GM23338 (cell line): Measurements from ENCODE around the gene RAB4A. TPM values are rescaled to one million over a fixed set of nuclear protein-coding genes. Genes with fewer than 3 reads are reported as not detected.

ENCODE experiments used
- ATAC-seq: fragments of 200-7000 bp; cut with Tn5 transposase; 3 replicates; pipeline ENCODE4 v1.9.1; 2020
- DNase-seq: peaks from one replicate; pipeline ENCODE4 v3.0.0-alpha.2; 2015; ENCODE audit warnings: low spot score
- H2AFZ ChIP-seq: fragments of 200-600 bp; sonication (generic); 2 replicates; pipeline ENCODE4 v1.8.0; 2016; ENCODE audit warnings: antibody characterized with exemption, mild to moderate bottlenecking, moderate library complexity
- H3F3A ChIP-seq: fragments of 200-600 bp; sonication (generic); replicated peaks from 2 replicates; pipeline ENCODE4 v1.8.0; 2017; ENCODE audit warnings: antibody characterized with exemption, mixed run types, low read depth
- H3K27ac ChIP-seq: fragments of 200-600 bp; sonication (generic); 2 replicates; pipeline ENCODE4 v1.6.1; 2016; ENCODE audit warnings: low read depth
- H3K27me3 ChIP-seq: fragments of 200-600 bp; sonication (generic); 2 replicates; pipeline ENCODE4 v1.8.0; 2016; ENCODE audit warnings: mild to moderate bottlenecking, mixed run types, moderate library complexity; ENCODE audit not compliant: insufficient read depth
- H3K36me3 ChIP-seq: fragments of 200-600 bp; sonication (generic); 2 replicates; pipeline ENCODE4 v1.8.0; 2016; ENCODE audit warnings: mild to moderate bottlenecking; ENCODE audit not compliant: insufficient read depth
- H3K4me1 ChIP-seq: fragments of 200-600 bp; sonication (generic); 2 replicates; pipeline ENCODE4 v1.8.0; 2016; ENCODE audit warnings: mild to moderate bottlenecking, moderate library complexity; ENCODE audit not compliant: insufficient read depth
- H3K4me2 ChIP-seq: fragments of 200-600 bp; sonication (generic); 2 replicates; pipeline ENCODE4 v1.7.1; 2017; ENCODE audit warnings: mixed run types
- H3K4me3 ChIP-seq: fragments of 200-600 bp; sonication (generic); 2 replicates; pipeline ENCODE4 v1.6.1; 2016; ENCODE audit warnings: mixed run types
- H3K79me2 ChIP-seq: fragments of 200-600 bp; sonication (generic); replicated peaks from 2 replicates; pipeline ENCODE4 v1.8.0; 2017; ENCODE audit warnings: mild to moderate bottlenecking; ENCODE audit not compliant: insufficient read depth
- H3K9me2 ChIP-seq: fragments of 200-600 bp; sonication (generic); 2 replicates; pipeline ENCODE4 v1.8.0; 2017; ENCODE audit not compliant: insufficient read depth
- H4K20me1 ChIP-seq: fragments of 200-600 bp; sonication (generic); replicated peaks from 2 replicates; pipeline ENCODE4 v1.8.0; 2017; ENCODE audit warnings: mild to moderate bottlenecking; ENCODE audit not compliant: insufficient read depth
- H3K27ac Mint-ChIP-seq: 2 replicates; pipeline ENCODE4 v1.8.0; 2020; ENCODE audit warnings: inconsistent platforms, mild to moderate bottlenecking, moderate library complexity, mixed read lengths
- H3K27me3 Mint-ChIP-seq: 3 replicates; pipeline ENCODE4 v1.8.0; 2022; ENCODE audit warnings: low read depth, mild to moderate bottlenecking, moderate library complexity, mixed read lengths, inconsistent platforms; ENCODE audit not compliant: insufficient read depth, poor library complexity
- H3K36me3 Mint-ChIP-seq: 3 replicates; pipeline ENCODE4 v1.8.0; 2021; ENCODE audit warnings: low read depth, mild to moderate bottlenecking, inconsistent platforms, moderate library complexity, mixed read lengths
- H3K4me1 Mint-ChIP-seq: 3 replicates; pipeline ENCODE4 v1.8.0; 2020; ENCODE audit warnings: mild to moderate bottlenecking, inconsistent platforms, mixed read lengths
- H3K4me3 Mint-ChIP-seq: 3 replicates; pipeline ENCODE4 v1.8.0; 2021; ENCODE audit warnings: moderate library complexity, mild to moderate bottlenecking, inconsistent platforms, mixed read lengths
- H3K9me3 Mint-ChIP-seq: 3 replicates; pipeline ENCODE4 v1.8.0; 2020; ENCODE audit warnings: moderate library complexity, mild to moderate bottlenecking, inconsistent platforms, mixed read lengths
- EZH2 ChIP-seq: fragments of 200-600 bp; sonication (generic); IDR thresholded peaks from one replicate; pipeline ENCODE4 v1.8.0; 2017; ENCODE audit warnings: antibody characterized with exemption, mild to moderate bottlenecking, low read depth; ENCODE audit not compliant: unreplicated experiment
- EZH2phosphoT487 ChIP-seq: fragments of 200-600 bp; sonication (generic); IDR thresholded peaks from one replicate; pipeline ENCODE4 v1.8.1; 2018; ENCODE audit warnings: antibody characterized with exemption; ENCODE audit not compliant: unreplicated experiment
- JUNB ChIP-seq: IDR thresholded peaks from one replicate; pipeline ENCODE4 v1.6.1; 2016; ENCODE audit warnings: antibody characterized with exemption; ENCODE audit not compliant: unreplicated experiment
- POLR2AphosphoS5 ChIP-seq: IDR thresholded peaks from 2 replicates; pipeline ENCODE4 v1.6.1; 2016; ENCODE audit warnings: antibody characterized with exemption, low read depth
- STAT1 ChIP-seq: IDR thresholded peaks from one replicate; pipeline ENCODE4 v1.6.1; 2016; ENCODE audit warnings: antibody characterized with exemption; ENCODE audit not compliant: unreplicated experiment
- ZNF114 ChIP-seq: fragments of 250-450 bp; sonication (Bioruptor Pico); IDR thresholded peaks from 2 replicates; pipeline ENCODE4 v1.5.0; 2020; ENCODE audit warnings: mild to moderate bottlenecking, moderate library complexity
- polyA plus RNA-seq: library from polyadenylated mRNA; unstranded; fragments of >200 nt; fragmentation: Nextera tagmentation; extraction: Ambion mirVana; gene quantifications from 2 replicates; pipeline ENCODE4 v1.2.1, GENCODE V29; 2016
- total RNA-seq: library from RNA; depleted of rRNA; stranded (reverse); fragments of >200 nt; shearing (Covaris generic); gene quantifications from 2 replicates; pipeline ENCODE4 v1.2.3, GENCODE V29; 2014
- TF ChIP-seq, protein P1 (sequence below): fragments of 250-450 bp; sonication (Bioruptor Pico); IDR thresholded peaks from 2 replicates; pipeline ENCODE4 v1.5.0; 2020; ENCODE audit warnings: mild to moderate bottlenecking, moderate library complexity
- TF ChIP-seq, protein P2 (sequence below), 2 experiments: fragments of 200-600 bp in 1 of 2; sonication (generic) in 1 of 2; conservative IDR thresholded peaks; 2 replicates each; pipeline versions ENCODE4 v1.5.1 to v1.6.1; 2016 to 2017; ENCODE audit warnings: antibody characterized with exemption in 2 of 2, low read depth in 2 of 2, mild to moderate bottlenecking in 2 of 2, moderate library complexity in 1 of 2
- TF ChIP-seq, protein P3 (sequence below): IDR thresholded peaks from 2 replicates; pipeline ENCODE4 v1.6.1; 2016; ENCODE audit warnings: antibody characterized with exemption

Gene RAB4A
- total and polyA plus RNA-seq, 2 experiments from 2014 or later, result 37.5 to 50.8 TPM

GRCh38 chr1:229258757-229259060, 12.2 kb upstream of the RAB4A start:
- H3K27ac ChIP-seq, result no peak overlapping the region; the same call in 1 of the 2 replicates
- TF ChIP-seq EZH2 (no peak), ZNF114 (no peak), STAT1 (no peak), EZH2phosphoT487 (no peak), POLR2AphosphoS5 (no peak), JUNB (no peak)
- TF ChIP-seq, protein P1, sequence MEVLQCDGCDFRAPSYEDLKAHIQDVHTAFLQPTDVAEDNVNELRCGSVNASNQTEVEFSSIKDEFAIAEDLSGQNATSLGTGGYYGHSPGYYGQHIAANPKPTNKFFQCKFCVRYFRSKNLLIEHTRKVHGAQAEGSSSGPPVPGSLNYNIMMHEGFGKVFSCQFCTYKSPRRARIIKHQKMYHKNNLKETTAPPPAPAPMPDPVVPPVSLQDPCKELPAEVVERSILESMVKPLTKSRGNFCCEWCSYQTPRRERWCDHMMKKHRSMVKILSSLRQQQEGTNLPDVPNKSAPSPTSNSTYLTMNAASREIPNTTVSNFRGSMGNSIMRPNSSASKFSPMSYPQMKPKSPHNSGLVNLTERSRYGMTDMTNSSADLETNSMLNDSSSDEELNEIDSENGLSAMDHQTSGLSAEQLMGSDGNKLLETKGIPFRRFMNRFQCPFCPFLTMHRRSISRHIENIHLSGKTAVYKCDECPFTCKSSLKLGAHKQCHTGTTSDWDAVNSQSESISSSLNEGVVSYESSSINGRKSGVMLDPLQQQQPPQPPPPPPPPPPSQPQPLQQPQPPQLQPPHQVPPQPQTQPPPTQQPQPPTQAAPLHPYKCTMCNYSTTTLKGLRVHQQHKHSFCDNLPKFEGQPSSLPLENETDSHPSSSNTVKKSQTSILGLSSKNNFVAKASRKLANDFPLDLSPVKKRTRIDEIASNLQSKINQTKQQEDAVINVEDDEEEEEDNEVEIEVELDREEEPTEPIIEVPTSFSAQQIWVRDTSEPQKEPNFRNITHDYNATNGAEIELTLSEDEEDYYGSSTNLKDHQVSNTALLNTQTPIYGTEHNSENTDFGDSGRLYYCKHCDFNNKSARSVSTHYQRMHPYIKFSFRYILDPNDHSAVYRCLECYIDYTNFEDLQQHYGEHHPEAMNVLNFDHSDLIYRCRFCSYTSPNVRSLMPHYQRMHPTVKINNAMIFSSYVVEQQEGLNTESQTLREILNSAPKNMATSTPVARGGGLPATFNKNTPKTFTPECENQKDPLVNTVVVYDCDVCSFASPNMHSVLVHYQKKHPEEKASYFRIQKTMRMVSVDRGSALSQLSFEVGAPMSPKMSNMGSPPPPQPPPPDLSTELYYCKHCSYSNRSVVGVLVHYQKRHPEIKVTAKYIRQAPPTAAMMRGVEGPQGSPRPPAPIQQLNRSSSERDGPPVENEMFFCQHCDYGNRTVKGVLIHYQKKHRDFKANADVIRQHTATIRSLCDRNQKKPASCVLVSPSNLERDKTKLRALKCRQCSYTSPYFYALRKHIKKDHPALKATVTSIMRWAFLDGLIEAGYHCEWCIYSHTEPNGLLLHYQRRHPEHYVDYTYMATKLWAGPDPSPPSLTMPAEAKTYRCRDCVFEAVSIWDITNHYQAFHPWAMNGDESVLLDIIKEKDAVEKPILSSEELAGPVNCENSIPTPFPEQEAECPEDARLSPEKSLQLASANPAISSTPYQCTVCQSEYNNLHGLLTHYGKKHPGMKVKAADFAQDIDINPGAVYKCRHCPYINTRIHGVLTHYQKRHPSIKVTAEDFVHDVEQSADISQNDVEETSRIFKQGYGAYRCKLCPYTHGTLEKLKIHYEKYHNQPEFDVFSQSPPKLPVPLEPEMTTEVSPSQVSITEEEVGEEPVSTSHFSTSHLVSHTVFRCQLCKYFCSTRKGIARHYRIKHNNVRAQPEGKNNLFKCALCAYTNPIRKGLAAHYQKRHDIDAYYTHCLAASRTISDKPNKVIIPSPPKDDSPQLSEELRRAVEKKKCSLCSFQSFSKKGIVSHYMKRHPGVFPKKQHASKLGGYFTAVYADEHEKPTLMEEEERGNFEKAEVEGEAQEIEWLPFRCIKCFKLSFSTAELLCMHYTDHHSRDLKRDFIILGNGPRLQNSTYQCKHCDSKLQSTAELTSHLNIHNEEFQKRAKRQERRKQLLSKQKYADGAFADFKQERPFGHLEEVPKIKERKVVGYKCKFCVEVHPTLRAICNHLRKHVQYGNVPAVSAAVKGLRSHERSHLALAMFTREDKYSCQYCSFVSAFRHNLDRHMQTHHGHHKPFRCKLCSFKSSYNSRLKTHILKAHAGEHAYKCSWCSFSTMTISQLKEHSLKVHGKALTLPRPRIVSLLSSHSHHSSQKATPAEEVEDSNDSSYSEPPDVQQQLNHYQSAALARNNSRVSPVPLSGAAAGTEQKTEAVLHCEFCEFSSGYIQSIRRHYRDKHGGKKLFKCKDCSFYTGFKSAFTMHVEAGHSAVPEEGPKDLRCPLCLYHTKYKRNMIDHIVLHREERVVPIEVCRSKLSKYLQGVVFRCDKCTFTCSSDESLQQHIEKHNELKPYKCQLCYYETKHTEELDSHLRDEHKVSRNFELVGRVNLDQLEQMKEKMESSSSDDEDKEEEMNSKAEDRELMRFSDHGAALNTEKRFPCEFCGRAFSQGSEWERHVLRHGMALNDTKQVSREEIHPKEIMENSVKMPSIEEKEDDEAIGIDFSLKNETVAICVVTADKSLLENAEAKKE (CRISPR knock-in tag), result no peak
- TF ChIP-seq, protein P2, sequence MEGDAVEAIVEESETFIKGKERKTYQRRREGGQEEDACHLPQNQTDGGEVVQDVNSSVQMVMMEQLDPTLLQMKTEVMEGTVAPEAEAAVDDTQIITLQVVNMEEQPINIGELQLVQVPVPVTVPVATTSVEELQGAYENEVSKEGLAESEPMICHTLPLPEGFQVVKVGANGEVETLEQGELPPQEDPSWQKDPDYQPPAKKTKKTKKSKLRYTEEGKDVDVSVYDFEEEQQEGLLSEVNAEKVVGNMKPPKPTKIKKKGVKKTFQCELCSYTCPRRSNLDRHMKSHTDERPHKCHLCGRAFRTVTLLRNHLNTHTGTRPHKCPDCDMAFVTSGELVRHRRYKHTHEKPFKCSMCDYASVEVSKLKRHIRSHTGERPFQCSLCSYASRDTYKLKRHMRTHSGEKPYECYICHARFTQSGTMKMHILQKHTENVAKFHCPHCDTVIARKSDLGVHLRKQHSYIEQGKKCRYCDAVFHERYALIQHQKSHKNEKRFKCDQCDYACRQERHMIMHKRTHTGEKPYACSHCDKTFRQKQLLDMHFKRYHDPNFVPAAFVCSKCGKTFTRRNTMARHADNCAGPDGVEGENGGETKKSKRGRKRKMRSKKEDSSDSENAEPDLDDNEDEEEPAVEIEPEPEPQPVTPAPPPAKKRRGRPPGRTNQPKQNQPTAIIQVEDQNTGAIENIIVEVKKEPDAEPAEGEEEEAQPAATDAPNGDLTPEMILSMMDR (conservative IDR thresholded peaks at IDR 0.05; ENCODE audit: low read depth in 2 of 2), result no peak; a peak in 1 of 4 replicates
- TF ChIP-seq, protein P3, sequence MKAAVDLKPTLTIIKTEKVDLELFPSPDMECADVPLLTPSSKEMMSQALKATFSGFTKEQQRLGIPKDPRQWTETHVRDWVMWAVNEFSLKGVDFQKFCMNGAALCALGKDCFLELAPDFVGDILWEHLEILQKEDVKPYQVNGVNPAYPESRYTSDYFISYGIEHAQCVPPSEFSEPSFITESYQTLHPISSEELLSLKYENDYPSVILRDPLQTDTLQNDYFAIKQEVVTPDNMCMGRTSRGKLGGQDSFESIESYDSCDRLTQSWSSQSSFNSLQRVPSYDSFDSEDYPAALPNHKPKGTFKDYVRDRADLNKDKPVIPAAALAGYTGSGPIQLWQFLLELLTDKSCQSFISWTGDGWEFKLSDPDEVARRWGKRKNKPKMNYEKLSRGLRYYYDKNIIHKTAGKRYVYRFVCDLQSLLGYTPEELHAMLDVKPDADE, result no peak
- no peaks in the 10 kb centered on the region for H3K27me3 ChIP-seq
- H3K27me3 Mint-ChIP-seq, result peaks cover 2% of the 10 kb centered on the region
- no peak overlapping the region for H3K27ac Mint-ChIP-seq
- no peak overlapping the region for H3K4me3 ChIP-seq
- peak overlapping the region; percentile 4; the same call in 1 of the 2 replicates for H3K4me2 ChIP-seq
- no peaks in the 10 kb centered on the region for H3K9me2 ChIP-seq
- H3K4me1 Mint-ChIP-seq, result peaks cover 26% of the 10 kb centered on the region
- peaks cover 15% of the 10 kb centered on the region for H3K4me1 ChIP-seq
- H2AFZ ChIP-seq, result peak overlapping the region; percentile 85
- no peaks in the 10 kb centered on the region for H3K79me2 ChIP-seq
- DNase-seq (peak; percentile 64), ATAC-seq (peak; percentile 78)
- H3K36me3 Mint-ChIP-seq, result peaks cover under 1% of the 10 kb centered on the region; the same call in 1 of the 3 replicates
- no peaks in the 10 kb centered on the region for H3K9me3 Mint-ChIP-seq
- H3F3A ChIP-seq, result no peaks in the 10 kb centered on the region
- no peak overlapping the region for H3K4me3 Mint-ChIP-seq
- H4K20me1 ChIP-seq, result no peaks in the 10 kb centered on the region
- H3K36me3 ChIP-seq, result no peaks in the 10 kb centered on the region
